NCI-H2227 treated with DMSO at 0.1 percent for 48 hours (cell line): ENCODE measurements around the gene APPBP2.
"Not testable (repeated sequence)": the region's sequence is repeated elsewhere in the genome, so short reads cannot be mapped to it uniquely, and the experiment has no call there.

Experiments
- DNase-seq: peaks from one replicate; lab custom pipeline; 2025; lab: John Stamatoyannopoulos, UW

The APPBP2 gene

GRCh38 chr17:60525685-60526514 lies at the start of gene APPBP2:
Gene APPBP2, minus strand, starts transcription at chr17:60526242. Its CDS starts 311 bp downstream, at chr17:60525931.
- peak; percentile 82 for DNase-seq

- DNase-seq: no peak
Observed at GRCh38 chr17:60573236-60574051, 47.4 kb upstream of the APPBP2 start.

- DNase-seq: no peak
Observed at GRCh38 chr17:60565233-60565632, 39.2 kb upstream of the APPBP2 start.

GRCh38 chr17:60563743-60564142 lies 37.7 kb upstream of the APPBP2 start:
- no peak for DNase-seq

- DNase-seq: no peak
Observed at GRCh38 chr17:60562421-60562820, 36.4 kb upstream of the APPBP2 start.

GRCh38 chr17:60560860-60561257 lies 34.8 kb upstream of the APPBP2 start:
- no peak for DNase-seq

GRCh38 chr17:60559995-60560859 lies 34.2 kb upstream of the APPBP2 start:
- no peak for DNase-seq

GRCh38 chr17:60559659-60559994 lies 33.6 kb upstream of the APPBP2 start:
- no peak for DNase-seq

- no peak for DNase-seq
Observed at GRCh38 chr17:60557805-60558204, 31.8 kb upstream of the APPBP2 start.

- no peak for DNase-seq
Observed at GRCh38 chr17:60555786-60556185, 29.7 kb upstream of the APPBP2 start.

GRCh38 chr17:60554377-60554788 lies 28.3 kb upstream of the APPBP2 start:
- no peak for DNase-seq

- not testable (repeated sequence) for DNase-seq
Observed at GRCh38 chr17:60552255-60552654, 26.2 kb upstream of the APPBP2 start.

GRCh38 chr17:60548990-60549389 lies 22.9 kb upstream of the APPBP2 start:
- DNase-seq: no peak

- DNase-seq: no peak
Observed at GRCh38 chr17:60545465-60546191, 19.6 kb upstream of the APPBP2 start.

- no peak for DNase-seq
Observed at GRCh38 chr17:60542071-60542470, 16.0 kb upstream of the APPBP2 start.

- no peak for DNase-seq
Observed at GRCh38 chr17:60540460-60540859, 14.4 kb upstream of the APPBP2 start.

GRCh38 chr17:60539807-60540206 lies 13.8 kb upstream of the APPBP2 start:
- DNase-seq: no peak

GRCh38 chr17:60538726-60539125 lies 12.7 kb upstream of the APPBP2 start:
- no peak for DNase-seq

- DNase-seq: no peak
Observed at GRCh38 chr17:60535382-60536279, 9.6 kb upstream of the APPBP2 start.

- no peak for DNase-seq
Observed at GRCh38 chr17:60534613-60535157, 8.6 kb upstream of the APPBP2 start.
